KOPT-K1 (cell line): ENCODE data around the gene TTC27.
"Not testable (repeated sequence)": the region's sequence is repeated elsewhere in the genome, so short reads cannot be mapped to it uniquely, and the experiment has no call there.

Experiments used
- H3K27ac ChIP-seq: fragments of 200-600 bp; sonication (generic); 2 replicates; pipeline ENCODE4 v1.5.1; 2016; ENCODE audit warnings: antibody characterized with exemption, mild to moderate bottlenecking, low read depth, low read length; ENCODE audit not compliant: poor library complexity, severe bottlenecking
- H3K36me3 ChIP-seq: fragments of 200-600 bp; sonication (generic); 2 replicates; pipeline ENCODE4 v1.5.1; 2017; ENCODE audit warnings: antibody characterized with exemption, mild to moderate bottlenecking, low read length, moderate library complexity; ENCODE audit not compliant: insufficient read depth
- H3K9me3 ChIP-seq: fragments of 200-600 bp; sonication (generic); 2 replicates; pipeline ENCODE4 v1.5.1; 2017; ENCODE audit warnings: antibody characterized with exemption, low read length, mild to moderate bottlenecking; ENCODE audit not compliant: insufficient read depth, poor library complexity, severe bottlenecking

Gene TTC27

DNA sequence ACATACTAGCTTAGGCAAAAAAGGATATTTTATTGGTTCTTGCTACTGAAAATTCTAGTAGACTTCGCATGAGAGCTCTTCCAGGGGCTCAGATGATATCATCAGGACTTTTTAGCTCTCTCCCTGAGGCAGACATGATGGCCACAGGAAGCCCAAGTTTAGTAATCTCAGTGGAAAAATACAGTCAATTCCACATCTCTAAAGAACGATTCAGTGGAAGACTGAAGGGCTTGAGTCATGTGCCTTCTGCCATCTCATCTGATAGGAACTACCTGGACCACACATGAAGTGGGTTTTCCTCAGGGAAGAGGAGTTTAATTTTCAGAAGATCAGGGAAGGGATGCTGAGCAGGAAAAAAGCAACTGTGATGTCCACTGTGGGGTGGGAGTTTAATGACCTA, 117.3 kb downstream of the TTC27 start:
- Histone ChIP-seq H3K36me3 (peaks cover 23% of the 10 kb centered on the region), H3K27ac (no peak overlapping the region), H3K9me3 (peaks cover 5% of the 10 kb centered on the region)

DNA sequence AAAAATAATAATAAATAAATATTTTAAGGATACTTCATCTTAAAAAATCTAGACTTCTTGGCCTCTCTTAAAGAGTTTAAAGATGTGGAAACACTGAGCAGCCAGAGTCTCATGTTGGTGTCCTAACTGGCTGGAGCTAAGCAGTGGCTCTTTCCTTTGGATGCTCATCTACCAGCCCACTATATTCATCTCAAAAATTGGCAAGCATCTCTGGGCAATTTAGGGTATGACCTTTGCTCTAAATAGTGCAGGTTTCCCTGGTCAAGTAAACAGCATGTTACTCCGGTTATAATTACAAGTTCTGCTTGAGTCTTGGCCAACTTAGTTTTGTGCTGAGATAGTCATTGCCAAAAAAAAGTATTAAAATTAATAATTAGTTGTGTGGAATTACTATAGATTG, 117.8 kb downstream of the TTC27 start:
- no peak overlapping the region for H3K27ac ChIP-seq
- peaks cover 25% of the 10 kb centered on the region for H3K36me3 ChIP-seq
- H3K9me3 ChIP-seq: peaks cover 5% of the 10 kb centered on the region

DNA sequence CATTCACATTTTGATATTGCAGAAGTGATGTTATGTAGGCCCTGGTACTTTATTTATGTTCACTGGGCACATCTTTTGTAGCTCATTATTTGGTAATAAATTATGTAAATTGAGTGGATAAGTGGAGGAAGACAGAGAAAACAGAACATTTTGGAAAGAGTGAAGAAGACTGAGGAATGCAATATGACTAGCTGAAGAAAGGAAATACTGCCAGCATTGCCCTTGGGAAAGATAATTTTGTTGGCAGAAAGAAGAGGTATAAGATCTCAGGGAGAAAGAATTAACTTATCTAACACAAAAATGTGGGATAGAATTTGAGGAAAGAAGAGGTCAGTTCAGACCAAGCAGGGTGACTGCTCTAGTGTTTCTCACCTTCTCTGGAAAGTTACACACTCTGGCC, 118.8 kb downstream of the TTC27 start:
- H3K9me3 ChIP-seq: peaks cover 5% of the 10 kb centered on the region
- peaks cover 25% of the 10 kb centered on the region for H3K36me3 ChIP-seq
- H3K27ac ChIP-seq: no peak overlapping the region

DNA sequence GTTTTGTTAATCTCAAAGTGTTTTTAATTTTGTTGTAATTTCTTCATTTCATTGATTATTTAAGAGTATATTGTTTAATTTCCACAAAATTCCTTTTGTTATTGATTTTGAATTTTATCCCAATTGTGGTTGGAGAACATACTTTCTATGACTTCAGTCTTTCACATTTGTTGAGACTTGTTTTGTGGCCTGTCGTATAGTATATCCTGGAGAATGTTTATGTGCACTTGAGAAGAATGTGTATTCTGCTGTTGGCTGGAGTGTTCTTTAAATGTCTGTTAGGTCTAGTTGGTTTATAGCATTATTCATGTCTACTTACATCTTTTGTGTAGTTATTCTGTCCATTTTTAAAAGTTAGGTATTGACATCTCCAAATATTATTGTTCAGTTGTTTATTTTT, 120.3 kb downstream of the TTC27 start:
- Histone ChIP-seq H3K36me3 (peaks cover 31% of the 10 kb centered on the region), H3K27ac (no peak overlapping the region)

DNA sequence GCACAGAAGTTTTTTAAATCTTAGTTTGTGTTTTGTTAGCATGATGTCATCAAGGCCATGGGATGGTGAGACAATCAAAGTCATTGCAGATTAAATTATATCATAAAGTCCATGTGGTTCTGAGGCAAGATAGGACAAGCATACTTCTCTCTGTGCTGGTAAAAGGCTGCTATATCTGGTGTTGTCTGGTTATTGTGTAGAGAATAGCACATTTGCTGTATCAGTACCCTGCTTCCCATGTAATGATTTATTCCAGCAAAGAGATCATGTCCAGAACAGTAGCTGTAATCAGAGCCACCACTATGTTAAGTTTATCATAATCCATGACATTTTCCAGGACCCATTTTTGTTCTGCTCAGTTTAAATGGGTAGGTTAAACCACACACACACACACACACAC, 123.0 kb downstream of the TTC27 start:
- peaks cover 22% of the 10 kb centered on the region; the same call in 1 of the 2 replicates for H3K36me3 ChIP-seq
- H3K27ac ChIP-seq: no peak overlapping the region
- H3K9me3 ChIP-seq: peaks cover 5% of the 10 kb centered on the region

More for the DNA sequence above, 120.3 kb downstream of the TTC27 start:
- peaks cover 5% of the 10 kb centered on the region for H3K9me3 ChIP-seq

DNA sequence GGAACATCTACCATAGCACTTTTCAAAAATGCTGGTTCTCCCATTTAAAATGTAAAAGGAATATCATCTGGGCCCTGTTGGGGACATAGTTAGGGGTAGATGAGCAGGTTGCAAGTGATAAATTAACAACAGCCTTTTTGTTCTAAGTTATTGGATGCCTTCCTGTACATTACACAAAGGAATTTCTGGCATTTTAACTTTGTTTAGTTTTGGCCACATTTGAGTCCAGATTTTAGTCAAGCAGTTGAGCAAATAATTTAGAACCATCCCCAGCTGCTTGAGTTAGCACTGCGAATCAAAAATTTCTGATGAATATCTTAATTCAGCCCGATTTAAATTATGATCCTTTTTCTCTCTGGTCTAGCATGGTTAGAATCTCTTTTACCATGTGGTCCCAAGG, 124.4 kb downstream of the TTC27 start:
- Histone ChIP-seq H3K9me3 (peaks cover 3% of the 10 kb centered on the region), H3K36me3 (peaks cover 22% of the 10 kb centered on the region; the same call in 1 of the 2 replicates), H3K27ac (no peak overlapping the region)

DNA sequence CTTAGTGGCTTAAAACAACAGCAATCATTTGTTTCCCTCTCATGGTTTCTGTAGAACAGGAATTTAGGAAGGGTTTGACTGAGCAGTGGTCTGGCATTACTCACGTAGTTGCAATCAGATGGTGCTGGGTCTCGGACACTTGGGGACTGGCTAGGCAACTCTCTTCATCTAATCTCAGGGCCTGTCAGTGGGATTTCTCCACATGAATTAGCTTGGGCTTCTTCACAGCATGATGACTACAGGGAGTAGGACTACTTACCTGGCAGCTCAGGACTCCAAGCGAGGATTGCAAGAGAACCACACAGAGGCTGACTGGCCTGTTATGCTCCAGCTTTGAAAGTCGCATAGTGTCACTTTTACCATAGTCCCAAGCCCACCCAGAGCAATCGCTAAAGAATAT, 125.1 kb downstream of the TTC27 start:
- Histone ChIP-seq H3K27ac (no peak overlapping the region), H3K36me3 (peaks cover 22% of the 10 kb centered on the region; the same call in 1 of the 2 replicates), H3K9me3 (no peaks in the 10 kb centered on the region)

DNA sequence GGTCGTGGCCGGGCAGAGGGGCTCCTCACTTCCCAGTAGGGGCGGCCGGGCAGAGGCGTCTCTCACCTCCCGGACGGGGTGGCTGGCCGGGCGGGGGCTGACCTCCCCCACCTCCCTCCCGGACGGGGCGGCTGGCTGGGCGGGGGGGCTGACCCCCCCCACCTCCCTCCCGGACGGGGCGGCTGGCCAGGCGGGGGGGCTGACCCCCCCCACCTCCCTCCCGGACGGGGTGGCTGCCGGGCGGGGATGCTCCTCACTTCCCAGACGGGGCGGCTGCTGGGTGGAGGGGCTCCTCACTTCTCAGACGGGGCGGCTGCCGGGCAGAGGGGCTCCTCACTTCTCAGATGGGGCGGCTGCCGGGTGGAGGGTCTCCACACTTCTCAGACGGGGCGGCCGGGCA, 126.8 kb downstream of the TTC27 start:
- not testable (repeated sequence) for H3K27ac ChIP-seq, H3K9me3 ChIP-seq
- peaks cover 28% of the 10 kb centered on the region for H3K36me3 ChIP-seq

DNA sequence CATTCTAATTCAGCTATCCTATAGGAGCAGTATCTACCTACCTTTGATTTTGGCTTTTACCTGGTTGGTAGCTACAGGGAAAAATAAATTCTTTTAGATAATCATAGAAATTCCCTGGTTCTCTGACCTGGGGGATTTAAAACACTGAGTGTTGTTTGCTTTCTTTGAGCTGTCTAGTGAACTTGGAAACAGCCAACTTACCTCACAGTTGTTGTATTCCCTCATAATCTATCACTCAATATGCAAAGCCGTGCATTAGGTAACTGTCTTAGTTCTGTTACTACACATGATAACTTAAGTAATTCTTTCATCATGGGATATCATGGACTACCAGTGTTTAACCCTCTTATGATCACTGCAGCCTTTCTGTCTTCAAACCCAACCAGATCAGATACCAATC, 127.8 kb downstream of the TTC27 start:
- peaks cover 29% of the 10 kb centered on the region for H3K36me3 ChIP-seq
- H3K27ac ChIP-seq: peak overlapping the region; percentile 59
- no peaks in the 10 kb centered on the region for H3K9me3 ChIP-seq

DNA sequence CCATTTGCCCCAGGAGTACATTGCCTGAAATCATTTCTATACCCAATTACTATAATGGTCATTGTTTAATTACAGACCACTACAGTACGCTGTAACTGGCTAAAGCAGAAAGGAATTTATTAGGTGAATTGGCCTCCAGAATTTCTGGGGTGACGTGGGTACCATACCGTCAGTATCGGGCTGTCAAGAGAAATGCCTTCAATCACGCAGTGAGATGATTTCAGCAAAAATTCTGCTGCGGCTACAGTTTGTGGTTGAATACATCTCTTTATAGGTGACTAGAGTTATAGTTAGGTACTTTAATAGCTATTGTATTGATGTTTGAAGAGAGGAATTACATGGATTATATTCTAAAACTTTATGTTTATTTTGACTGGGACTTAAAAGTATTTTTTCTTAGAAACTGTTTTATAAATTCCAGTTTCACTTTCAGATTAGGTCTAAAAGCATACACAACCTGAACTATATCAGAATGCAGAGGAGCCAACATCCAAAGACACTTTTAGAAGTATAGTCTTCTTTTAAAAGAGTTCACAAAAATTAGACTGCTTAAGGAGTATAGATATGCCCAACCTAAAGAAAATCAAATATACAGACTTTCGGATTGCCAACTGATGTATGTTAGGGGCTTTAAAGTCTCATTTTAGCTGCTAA, 128.4 kb downstream of the TTC27 start:
- Histone ChIP-seq H3K9me3 (no peaks in the 10 kb centered on the region), H3K36me3 (peaks cover 29% of the 10 kb centered on the region), H3K27ac (peak overlapping the region; percentile 59)

DNA sequence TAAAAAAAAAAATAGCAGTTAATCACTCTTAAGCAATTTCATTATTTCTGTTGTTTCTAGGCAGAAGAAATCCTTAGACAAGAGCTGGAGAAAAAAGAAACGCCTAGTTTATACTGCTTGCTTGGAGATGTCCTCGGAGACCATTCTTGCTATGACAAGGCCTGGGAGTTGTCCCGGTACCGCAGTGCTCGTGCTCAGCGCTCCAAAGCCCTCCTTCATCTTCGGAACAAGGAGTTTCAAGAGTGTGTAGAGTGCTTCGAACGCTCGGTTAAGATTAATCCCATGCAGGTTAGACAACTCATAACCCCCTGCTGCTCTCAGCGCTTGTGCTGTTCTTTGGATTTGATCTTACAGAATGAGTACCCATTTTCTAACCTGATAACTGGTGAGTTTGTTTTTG, 130.4 kb downstream of the TTC27 start:
- Histone ChIP-seq H3K9me3 (no peaks in the 10 kb centered on the region), H3K27ac (no peak overlapping the region), H3K36me3 (peaks cover 23% of the 10 kb centered on the region)

DNA sequence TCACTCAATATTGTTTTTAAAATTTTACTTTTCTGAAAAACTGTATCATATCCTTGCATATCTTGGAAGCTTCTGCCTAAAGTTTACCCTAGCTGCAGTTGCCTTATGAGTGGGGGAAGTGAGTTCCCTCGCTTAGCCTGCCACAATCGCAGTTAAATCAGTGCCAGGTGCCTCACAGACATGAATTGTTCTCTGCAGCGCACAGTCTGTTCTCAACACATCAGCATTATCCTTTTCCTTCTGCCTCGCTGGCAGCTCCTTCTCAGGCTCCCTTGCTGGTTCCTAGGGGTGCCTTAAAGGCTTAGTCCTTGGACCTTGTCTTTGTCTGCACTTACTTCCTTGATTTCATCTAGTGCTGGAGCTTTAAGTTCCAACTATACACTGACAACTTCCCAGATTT, 132.8 kb downstream of the TTC27 start:
- H3K27ac ChIP-seq: no peak overlapping the region
- H3K36me3 ChIP-seq: peaks cover 27% of the 10 kb centered on the region
- no peaks in the 10 kb centered on the region for H3K9me3 ChIP-seq

DNA sequence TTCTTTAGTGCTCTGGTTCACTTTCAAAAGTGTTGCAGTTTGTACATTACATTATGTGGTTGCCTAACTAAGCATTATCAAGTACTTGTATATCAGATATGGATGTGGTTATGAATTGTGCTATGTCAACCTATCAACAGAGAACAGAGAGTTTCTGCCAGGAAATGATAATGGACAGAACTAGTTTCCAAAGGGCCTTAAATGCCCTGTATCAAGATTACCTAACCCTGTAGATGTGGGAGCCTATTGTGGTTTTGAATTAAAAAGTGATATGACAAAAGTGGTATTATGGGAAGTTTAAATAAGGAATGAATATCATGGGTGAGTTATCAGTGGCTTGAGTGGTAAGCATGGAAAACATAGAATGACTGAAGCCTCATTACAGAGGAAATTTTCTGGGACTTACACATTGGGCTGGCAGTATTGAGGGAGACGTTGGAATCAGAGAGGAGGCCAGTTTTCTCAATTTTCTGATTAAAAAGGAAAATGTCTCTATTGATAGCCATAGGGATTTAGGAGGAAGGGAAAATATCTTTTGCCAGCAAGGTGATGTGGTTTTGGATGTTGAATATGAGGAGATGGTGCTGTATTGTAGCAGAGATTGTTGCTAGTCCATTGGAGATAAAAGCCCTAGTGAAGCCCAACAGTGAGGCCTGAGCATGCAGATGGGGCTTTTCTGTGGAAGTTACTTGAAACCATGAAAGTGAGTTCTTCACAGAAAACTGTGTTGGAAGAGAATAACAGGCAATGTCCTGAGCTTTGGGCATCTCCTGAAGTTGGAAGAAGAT, 140.7 kb downstream of the TTC27 start:
- peaks cover 10% of the 10 kb centered on the region; the same call in 1 of the 2 replicates for H3K36me3 ChIP-seq
- no peaks in the 10 kb centered on the region for H3K9me3 ChIP-seq
- H3K27ac ChIP-seq: no peak overlapping the region

DNA sequence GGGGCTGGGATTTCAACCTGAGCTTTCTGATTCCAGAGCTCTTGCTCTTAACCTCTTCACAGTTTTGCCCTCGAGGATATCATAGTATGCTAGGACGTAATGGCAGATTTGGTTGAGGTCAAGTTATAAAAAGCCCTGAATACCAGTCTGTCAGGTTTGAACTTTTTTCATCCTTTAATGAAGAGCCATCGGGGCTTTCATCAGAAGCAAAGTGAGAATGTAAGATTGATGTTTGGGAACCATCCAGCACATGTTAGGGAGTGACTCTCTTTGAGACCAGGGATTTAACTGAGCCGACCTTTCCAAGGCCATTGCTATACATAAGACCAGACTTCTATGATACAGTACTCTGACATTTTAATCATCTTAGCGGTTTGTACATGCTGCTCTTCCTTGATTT, 142.5 kb downstream of the TTC27 start:
- Histone ChIP-seq H3K9me3 (no peaks in the 10 kb centered on the region), H3K27ac (no peak overlapping the region), H3K36me3 (peaks cover 6% of the 10 kb centered on the region; the same call in 1 of the 2 replicates)

DNA sequence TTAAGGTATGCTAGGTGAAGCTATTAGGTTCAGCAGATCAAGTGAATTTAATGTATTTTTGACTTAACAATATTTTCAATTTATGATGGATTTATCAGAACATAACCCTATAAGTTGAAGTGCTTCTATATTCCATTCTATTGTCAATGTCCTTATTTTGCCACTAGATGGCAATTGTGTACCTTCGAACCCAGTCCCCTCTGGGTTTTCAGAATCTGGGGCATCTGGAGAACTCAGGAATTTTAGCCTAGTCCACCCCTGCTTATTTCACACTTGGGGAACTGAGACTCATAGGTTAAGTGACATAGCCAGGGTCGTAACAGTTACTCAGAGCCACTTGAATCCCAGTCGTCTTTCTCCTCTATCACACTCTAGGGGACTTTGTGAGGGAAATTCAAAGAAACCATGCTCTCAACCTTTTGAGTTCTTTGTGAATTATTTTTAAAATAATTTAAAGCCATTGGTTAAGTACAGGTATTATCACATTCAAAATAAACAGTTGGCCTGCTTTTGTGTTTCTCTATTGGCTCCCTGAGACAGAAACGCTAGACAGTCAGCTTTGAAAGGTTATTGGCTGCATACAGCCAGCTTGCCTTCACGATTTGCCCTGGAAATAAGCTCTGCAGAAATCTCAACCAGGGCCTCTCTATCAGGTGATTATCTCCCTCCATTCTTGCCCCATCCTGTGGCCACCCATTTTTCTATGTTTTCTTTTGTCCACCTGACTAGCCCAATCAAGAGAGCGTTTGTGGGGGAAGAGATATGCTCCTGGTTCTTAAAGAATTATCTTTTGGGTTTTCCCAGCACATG, 145.0 kb downstream of the TTC27 start:
- Histone ChIP-seq H3K27ac (no peak overlapping the region), H3K36me3 (no peaks in the 10 kb centered on the region), H3K9me3 (no peaks in the 10 kb centered on the region)
